Globus pallidus (tissue), 1 donor: ENCODE data around the gene GIMAP2.
"Not testable (repeated sequence)": the region's sequence is repeated elsewhere in the genome, so short reads cannot be mapped to it uniquely, and the experiment has no call there.

ENCODE experiments used
- DNase-seq: peaks from one replicate; pipeline ENCODE4 v3.0.0-alpha.2; 2015; ENCODE audit warnings: low spot score

Gene GIMAP2

GRCh38 chr7:150685219-150686029 lies at the start of gene GIMAP2:
GIMAP2 (plus strand) TSS chr7:150685706; CDS start chr7:150687060, 1,354 bp downstream.
- peak; percentile 50 for DNase-seq

DNA sequence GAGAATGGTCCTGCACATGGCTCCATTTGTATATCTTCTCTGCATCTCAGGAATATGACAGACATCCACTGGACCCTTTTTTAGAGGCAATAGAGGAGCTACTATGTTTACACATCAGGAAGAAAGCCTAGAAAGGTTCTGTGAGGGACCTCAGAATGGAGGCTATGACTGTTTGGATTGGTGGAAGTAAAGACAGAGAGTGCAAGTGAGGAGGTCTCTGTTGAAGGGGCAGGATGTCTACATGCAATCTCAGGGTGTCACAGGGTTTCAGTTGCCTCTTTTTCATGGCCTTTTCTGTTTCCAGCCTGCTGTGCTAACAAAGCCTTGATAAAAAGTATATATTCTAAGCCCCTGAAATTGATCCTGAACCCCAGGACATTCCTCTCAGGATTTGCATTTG lies 43.7 kb upstream of the GIMAP2 start:
- no peak for DNase-seq

DNA sequence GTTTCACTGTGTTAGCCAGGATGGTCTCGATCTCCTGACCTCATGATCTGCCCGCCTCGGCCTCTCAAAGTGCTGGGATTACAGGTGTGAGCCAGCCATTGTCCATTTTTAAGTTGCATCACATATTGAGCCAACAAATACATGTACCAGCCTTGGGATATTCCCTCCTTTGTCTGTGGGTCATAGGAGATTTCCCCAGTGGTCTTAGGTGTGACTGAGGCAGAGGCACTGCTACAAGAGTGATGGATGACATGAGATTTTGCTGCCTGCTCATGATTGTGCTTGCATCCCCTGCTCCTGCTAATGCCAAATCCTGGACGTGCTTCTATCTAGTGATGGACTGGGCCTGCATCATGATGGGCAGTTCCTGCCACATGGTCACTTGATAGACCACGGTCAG lies 42.6 kb upstream of the GIMAP2 start:
- DNase-seq: no peak

DNA sequence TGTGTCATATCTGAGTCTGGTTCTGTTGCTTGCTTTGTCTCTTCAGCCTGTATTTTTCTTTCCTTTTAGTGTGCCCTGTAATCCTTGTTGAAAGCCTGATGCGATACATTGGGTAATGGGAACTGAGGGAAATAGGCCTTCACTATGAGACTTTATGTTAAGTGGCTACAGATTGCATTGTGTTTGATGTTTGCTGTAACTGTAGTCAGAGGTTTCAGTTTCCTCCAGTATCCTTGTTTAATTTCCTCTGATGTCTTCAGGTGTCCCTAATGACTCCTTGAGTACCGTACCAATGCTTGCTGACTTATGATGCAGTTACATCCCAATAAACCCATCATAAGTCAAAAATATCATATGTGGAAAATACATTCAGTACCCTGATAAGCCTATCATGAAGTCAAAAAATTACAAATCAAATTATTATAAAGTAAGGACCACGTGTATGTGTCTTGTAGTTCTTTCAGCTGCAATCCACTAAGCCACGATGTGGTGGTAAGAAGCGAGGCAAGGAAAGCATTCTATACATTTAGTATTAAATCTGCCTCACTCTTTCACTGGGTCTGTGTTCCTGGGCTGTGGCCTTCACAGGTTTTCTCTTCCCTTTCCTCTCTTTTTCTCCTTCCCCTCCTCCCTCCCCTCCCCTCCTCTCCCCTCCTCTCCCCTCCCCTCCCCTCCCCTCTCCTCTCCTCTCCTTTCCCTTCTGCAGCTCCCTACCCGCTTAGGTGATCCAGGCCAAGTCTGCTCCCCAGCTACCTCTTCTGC lies 40.1 kb upstream of the GIMAP2 start:
- DNase-seq: no peak

- no peak for DNase-seq
Measured at GRCh38 chr7:150648353-150649079, 37.0 kb upstream of the GIMAP2 start.

GRCh38 chr7:150649080-150649385 lies 36.5 kb upstream of the GIMAP2 start:
- DNase-seq: no peak

- no peak for DNase-seq
Measured at GRCh38 chr7:150654692-150655091, 30.8 kb upstream of the GIMAP2 start.

GRCh38 chr7:150656047-150656446 lies 29.5 kb upstream of the GIMAP2 start:
- DNase-seq: no peak

DNA sequence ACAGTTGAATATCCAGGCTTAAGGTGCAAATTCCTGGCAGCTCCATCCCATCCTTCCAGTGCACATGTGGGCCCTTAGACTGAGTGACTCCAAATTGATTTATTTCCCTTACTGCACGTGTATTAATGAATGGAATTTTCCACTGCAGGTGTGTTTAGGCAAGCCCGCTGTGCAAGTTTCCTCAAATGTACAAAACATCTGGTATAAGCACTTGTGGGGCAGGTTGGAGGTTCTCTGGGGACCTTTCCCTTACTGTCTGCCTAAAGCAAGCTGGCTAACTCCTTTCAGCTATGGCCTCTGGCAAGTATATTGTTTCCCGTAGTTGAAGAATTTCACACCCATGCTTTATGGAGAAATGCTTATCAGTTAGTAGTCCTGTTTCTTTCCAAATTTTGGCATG lies 28.0 kb upstream of the GIMAP2 start:
- no peak for DNase-seq

GRCh38 chr7:150660939-150661613 lies 24.4 kb upstream of the GIMAP2 start:
- DNase-seq: no peak

DNA sequence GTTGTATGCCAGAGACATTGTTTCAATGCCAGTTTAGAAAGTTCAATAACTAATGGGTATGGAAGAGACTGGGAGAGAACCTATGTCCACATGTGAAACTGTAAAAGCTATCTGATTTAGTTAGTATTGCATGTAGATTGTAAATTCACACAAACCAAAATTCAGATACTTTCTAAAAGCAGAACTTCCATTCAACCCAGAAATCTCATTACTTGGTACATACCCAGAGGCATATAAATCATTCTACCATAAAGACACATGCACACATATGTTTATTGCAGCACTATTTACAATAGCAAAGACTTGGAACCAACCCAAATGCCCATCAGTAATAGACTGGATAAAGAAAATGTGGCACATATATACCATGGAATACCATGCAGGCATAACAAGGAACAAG lies 22.7 kb upstream of the GIMAP2 start:
- not testable (repeated sequence) for DNase-seq

DNA sequence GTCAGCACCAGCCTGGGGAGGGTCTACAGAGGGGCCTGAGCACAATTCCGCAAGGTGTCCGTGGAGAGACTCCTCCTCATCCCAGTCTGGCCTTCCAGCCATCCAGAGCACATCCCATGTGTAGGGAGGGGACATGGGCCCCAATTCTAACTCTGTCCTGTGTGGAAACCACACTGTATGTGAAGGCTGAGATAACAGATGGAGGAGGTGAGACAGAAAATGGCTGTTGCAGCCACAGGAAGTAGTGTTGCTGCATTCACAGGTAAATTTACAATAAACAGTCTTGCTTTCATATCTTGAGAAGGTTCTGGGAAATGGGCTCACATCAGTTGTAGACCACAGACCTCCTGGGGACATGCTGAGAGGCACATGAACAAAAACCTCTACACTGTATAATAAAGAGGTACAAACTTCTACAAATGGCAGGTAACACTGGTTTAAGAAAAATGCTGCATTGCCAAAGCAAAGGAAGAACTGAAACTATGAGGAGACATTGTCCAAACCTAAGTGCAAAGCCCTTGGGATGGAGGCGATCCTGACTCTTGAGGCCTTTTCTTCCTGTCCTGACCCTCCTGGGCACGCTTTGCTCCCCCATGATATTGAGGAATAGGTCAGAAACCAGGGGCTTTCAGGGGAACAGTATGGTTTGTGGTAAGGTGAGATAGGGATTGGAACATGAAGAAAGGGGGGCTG lies 21.6 kb upstream of the GIMAP2 start:
- DNase-seq: no peak

DNA sequence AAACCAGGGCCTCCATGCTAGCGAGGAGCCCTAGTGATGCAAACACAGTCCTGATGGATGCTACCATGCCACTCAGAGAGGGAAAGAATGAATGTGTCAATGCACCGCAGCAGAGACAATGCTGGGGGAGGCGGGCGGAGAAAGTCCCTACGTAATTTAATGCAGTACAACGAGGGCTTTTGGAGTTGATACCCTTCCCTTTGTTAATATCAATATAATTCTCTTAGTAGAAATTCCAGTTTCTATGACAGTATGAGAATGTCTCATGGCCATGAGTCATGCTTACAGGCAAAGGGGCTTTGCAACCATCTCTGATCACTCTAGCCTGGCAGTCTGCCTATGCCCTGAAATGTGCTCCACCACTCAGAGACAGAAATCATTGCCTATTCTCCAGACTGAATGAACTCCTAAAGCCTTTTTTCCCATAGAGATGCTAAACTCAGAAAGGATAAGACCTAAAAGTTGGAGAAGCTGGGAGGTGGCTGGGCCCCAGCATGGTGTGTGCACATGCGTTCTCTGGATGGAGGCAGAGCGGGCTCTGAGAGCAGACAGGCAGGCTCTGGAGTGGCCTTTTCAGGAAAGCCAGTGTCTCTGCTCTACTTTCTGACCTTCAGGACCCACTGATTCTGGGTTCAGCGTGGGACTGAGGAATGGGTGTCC lies 20.3 kb upstream of the GIMAP2 start:
- DNase-seq: no peak

GRCh38 chr7:150665896-150666295 lies 19.6 kb upstream of the GIMAP2 start:
- peak; percentile 4 for DNase-seq

GRCh38 chr7:150666412-150666811 lies 19.1 kb upstream of the GIMAP2 start:
- peak; percentile 5 for DNase-seq

- DNase-seq: no peak
Measured at GRCh38 chr7:150668472-150668911, 17.0 kb upstream of the GIMAP2 start.

- no peak for DNase-seq
Measured at GRCh38 chr7:150668977-150669376, 16.5 kb upstream of the GIMAP2 start.

DNA sequence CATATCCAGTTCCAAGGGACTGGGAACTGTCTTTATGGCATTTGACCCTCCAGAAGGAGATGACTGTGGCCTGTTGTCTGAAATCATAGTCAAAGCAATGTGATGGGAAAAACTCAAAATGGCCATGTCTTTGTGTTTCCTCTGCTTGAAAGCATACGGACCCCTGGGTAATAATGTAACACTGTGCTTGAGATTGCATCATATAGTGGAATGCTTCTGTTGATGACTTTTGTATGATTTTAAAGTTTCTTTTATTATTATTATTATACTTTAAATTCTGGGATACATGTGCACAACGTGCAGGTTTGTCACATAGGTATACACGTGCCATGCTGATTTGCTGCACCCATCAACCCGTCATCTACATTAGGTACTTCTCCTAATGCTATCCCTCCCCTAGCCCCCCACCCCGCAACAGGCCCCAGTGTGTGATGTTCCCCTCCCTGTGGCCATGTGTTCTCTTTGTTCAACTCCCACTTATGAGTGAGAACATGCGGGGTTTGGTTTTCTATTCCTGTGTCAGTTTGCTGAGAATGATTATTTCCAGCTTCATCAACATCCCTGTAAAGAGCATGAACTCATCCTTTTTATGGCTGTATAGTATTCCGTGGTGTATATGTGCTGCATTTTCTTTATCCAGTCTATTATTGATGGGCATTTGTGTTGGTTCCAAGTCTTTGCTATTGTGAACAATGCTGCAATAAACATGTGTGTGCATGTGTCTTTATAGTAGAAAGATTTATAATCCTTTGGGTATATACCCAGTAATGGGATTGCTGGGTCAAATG lies 13.5 kb upstream of the GIMAP2 start:
- not testable (repeated sequence) for DNase-seq

GRCh38 chr7:150675714-150676113 lies 9.8 kb upstream of the GIMAP2 start:
- no peak for DNase-seq

DNA sequence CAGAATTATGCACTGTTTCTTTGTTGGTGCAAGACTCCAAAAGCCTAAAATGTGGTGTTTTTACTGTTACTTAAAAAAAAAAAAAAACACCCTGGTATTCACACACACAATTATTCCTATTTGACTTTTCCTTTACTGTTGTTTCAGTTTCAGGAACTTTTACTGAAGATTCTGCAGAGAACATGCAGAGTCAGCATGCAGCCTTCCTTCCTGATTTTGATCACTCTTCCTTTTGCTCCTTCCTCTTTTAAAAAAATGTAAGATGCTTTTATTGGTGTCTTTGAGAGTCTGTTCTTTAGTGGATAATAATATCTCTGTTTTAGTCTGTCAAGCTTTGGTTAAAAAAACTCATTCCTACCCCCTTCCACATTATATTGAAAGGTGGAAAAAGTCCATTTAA lies 9.2 kb upstream of the GIMAP2 start:
- peak; percentile 20 for DNase-seq
